SW480 (cell line): ENCODE data around the gene SLC26A8.
A peak's percentile ranks its signal among the peaks of the same experiment; 100 is the strongest.
"Not testable (repeated sequence)": the region's sequence is repeated elsewhere in the genome, so short reads cannot be mapped to it uniquely, and the experiment has no call there.

ENCODE experiments used
- DNase-seq: peaks from one replicate; pipeline ENCODE4 v3.0.0-alpha.2; 2016; ENCODE audit warnings: low spot score

Gene SLC26A8

GRCh38 chr6:35993150-35993549, 31.3 kb downstream of the SLC26A8 start:
- DNase-seq = no peak

GRCh38 chr6:35988047-35988446, 36.4 kb downstream of the SLC26A8 start:
- DNase-seq = not testable (repeated sequence)

GRCh38 chr6:35984701-35985100, 39.7 kb downstream of the SLC26A8 start:
- no peak for DNase-seq

- DNase-seq = no peak
These were observed 43.3 kb downstream of the SLC26A8 start for GRCh38 chr6:35980991-35981645.

- DNase-seq = not testable (repeated sequence)
These were observed 44.3 kb downstream of the SLC26A8 start for GRCh38 chr6:35980126-35980525.

GRCh38 chr6:35977308-35977707, 47.1 kb downstream of the SLC26A8 start:
- DNase-seq = no peak

- DNase-seq = peak; percentile 42
These were observed 50.7 kb downstream of the SLC26A8 start for GRCh38 chr6:35973670-35974222.

- no peak for DNase-seq
These were observed 51.7 kb downstream of the SLC26A8 start for GRCh38 chr6:35972471-35973367.

GRCh38 chr6:35970181-35970580, 54.3 kb downstream of the SLC26A8 start:
- DNase-seq = no peak

GRCh38 chr6:35969646-35970045, 54.8 kb downstream of the SLC26A8 start:
- DNase-seq = no peak

GRCh38 chr6:35968821-35969220, 55.6 kb downstream of the SLC26A8 start:
- no peak for DNase-seq

GRCh38 chr6:35967076-35967774, 57.2 kb downstream of the SLC26A8 start:
- peak; percentile 9 for DNase-seq

GRCh38 chr6:35962779-35963560, 61.5 kb downstream of the SLC26A8 start:
- DNase-seq = no peak

- no peak for DNase-seq
These were observed 64.3 kb downstream of the SLC26A8 start for GRCh38 chr6:35960187-35960586.

GRCh38 chr6:35955970-35956369, 68.5 kb downstream of the SLC26A8 start:
- DNase-seq = no peak

GRCh38 chr6:35955521-35955920, 68.9 kb downstream of the SLC26A8 start:
- DNase-seq = no peak

GRCh38 chr6:35955071-35955470, 69.4 kb downstream of the SLC26A8 start:
- DNase-seq = no peak

- DNase-seq = no peak
These were observed 70.1 kb downstream of the SLC26A8 start for GRCh38 chr6:35954333-35954732.

GRCh38 chr6:35948725-35949124, 75.7 kb downstream of the SLC26A8 start:
- peak; percentile 13 for DNase-seq

- DNase-seq = no peak
These were observed 78.8 kb downstream of the SLC26A8 start for GRCh38 chr6:35945650-35946025.

GRCh38 chr6:35943390-35943789, 81.1 kb downstream of the SLC26A8 start:
- no peak for DNase-seq

GRCh38 chr6:35942355-35942754, 82.1 kb downstream of the SLC26A8 start:
- no peak for DNase-seq
